GM12801 (cell line): Measurements from ENCODE around the gene RNF130.

Experiments used
- TF ChIP-seq, protein P1 (sequence below): IDR thresholded peaks from one replicate; pipeline ENCODE4 v1.5.1; 2011; ENCODE audit warnings: control low read depth; ENCODE audit not compliant: insufficient read length; ENCODE audit errors: extremely low read depth

Gene RNF130

DNA sequence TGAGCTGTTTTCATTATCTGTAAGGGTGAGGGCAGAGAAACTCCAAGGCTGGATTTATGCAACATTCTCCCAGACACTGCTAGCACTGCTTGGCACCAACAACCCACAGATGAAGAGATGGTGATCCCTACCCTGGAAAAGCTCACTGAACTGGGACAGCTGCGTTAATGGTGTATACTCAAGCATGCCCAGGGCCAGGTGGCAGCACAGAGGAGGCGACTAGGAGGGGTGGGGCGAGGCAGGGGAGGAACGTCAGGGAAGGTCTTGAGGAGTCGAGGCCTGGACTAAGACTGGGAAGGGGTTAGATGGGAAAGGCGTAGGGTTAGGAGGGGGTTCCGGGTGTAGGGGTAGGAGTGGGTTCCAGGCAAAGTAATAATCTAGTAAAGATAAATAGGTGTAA, 90.8 kb downstream of the RNF130 start:
- TF ChIP-seq, protein P1, sequence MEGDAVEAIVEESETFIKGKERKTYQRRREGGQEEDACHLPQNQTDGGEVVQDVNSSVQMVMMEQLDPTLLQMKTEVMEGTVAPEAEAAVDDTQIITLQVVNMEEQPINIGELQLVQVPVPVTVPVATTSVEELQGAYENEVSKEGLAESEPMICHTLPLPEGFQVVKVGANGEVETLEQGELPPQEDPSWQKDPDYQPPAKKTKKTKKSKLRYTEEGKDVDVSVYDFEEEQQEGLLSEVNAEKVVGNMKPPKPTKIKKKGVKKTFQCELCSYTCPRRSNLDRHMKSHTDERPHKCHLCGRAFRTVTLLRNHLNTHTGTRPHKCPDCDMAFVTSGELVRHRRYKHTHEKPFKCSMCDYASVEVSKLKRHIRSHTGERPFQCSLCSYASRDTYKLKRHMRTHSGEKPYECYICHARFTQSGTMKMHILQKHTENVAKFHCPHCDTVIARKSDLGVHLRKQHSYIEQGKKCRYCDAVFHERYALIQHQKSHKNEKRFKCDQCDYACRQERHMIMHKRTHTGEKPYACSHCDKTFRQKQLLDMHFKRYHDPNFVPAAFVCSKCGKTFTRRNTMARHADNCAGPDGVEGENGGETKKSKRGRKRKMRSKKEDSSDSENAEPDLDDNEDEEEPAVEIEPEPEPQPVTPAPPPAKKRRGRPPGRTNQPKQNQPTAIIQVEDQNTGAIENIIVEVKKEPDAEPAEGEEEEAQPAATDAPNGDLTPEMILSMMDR: no peak

DNA sequence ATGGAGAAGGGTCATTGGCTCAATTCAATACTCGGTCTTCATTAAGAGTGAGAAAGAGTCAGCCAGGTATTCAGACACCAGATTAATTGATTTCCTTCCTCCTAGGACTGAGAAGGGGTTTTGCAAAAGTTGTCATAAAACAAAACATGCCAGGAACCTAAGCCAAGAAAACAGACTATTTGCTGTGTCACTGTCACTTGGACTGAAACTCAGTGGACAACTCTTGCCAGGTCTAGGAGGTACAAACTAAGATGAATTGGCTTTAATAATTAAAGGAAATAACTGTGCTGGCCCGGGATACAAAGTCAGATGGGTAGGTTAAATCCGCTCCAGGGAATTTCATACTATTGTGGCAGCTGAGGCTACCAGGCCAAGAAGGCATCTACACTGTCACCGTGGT, 92.8 kb downstream of the RNF130 start:
- TF ChIP-seq, protein P1: no peak

GRCh38 chr5:179975713-179976134, 95.8 kb downstream of the RNF130 start:
- TF ChIP-seq, protein P1: no peak

GRCh38 chr5:179974946-179975712, 96.4 kb downstream of the RNF130 start:
- TF ChIP-seq, protein P1: no peak

GRCh38 chr5:179974246-179974945, 97.2 kb downstream of the RNF130 start:
- TF ChIP-seq, protein P1: no peak

- TF ChIP-seq, protein P1: no peak
These were observed 98.2 kb downstream of the RNF130 start for GRCh38 chr5:179973391-179973790.

DNA sequence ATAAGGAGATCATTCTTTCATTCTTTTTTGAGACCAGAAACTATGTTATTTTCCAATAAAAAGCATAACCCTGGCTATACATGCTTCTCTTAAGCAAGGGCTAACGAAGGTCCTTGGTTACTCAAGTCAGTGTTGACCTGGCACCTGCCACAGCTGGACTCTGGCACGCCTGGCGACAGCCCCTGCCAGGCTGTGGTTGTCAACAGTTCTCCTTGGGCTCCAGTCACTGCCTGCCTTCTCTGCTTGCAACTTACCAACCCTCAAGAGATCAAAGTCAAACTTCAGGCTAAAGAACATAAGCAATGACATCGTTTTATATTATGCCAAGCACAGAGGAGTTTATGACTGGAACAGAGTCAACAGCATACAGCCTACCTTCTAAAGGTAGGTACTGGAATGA, 102.4 kb downstream of the RNF130 start:
- TF ChIP-seq, protein P1: no peak
